Measurements from ENCODE around the gene MSANTD2. TPM values are rescaled to one million over a fixed set of nuclear protein-coding genes. Genes with fewer than 3 reads are reported as not detected.

Gene MSANTD2
- total and polyA plus RNA-seq, 2 donors (not counting 1 experiment from before 2014, with no cell fraction given): 11.1 to 26.8 TPM

DNA sequence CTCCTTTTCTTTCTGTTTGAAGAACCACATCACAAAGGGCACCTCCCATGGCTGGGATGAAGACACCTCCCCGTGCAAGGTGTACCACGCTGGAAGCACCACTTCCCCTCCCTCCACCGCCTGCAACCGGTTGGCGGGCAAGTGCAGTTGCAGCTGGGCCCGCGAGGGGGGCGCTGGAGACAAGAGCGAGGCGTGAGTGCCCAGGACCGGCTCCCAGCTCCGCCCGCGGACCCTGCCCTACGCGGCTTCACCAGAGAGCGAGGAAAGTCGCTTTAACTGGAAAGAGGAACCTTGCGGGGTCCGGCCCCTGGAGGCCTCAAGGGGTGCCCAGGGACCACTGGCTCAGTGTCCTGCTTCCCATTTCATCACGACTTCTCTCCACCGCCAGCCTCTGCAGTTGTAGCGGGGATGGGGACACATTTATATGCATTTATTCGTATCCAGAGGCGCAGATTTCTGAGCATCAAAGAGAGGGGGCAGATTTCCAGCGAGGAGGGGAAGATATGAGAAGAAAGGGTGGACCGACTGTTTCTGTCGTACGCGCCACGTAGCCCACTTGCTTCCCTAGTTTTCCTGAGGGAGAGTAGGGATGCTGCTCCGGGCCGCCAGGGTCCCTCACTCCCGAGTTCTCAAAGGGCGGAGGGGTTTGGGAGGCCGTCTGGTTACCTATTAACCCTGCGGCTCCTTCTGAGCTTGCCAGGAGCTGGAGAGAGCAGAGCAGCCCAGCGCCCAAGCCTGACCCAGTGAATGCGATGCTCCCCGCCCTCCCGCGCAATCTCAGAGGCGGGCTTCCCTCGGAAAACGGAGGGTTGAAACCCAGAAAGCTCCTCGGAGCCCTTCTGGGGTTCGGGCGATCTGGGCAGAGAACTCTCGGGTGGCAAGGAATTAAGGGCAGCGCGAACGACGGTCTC lies 41.6 kb downstream of the MSANTD2 start:
- TF ChIP-seq EZH2 (IDR thresholded peaks at IDR 0.05; ENCODE audit: borderline replicate concordance, insufficient read depth, low read depth, low read length, poor library complexity, severe bottlenecking): no peak
- TF ChIP-seq, protein P1, sequence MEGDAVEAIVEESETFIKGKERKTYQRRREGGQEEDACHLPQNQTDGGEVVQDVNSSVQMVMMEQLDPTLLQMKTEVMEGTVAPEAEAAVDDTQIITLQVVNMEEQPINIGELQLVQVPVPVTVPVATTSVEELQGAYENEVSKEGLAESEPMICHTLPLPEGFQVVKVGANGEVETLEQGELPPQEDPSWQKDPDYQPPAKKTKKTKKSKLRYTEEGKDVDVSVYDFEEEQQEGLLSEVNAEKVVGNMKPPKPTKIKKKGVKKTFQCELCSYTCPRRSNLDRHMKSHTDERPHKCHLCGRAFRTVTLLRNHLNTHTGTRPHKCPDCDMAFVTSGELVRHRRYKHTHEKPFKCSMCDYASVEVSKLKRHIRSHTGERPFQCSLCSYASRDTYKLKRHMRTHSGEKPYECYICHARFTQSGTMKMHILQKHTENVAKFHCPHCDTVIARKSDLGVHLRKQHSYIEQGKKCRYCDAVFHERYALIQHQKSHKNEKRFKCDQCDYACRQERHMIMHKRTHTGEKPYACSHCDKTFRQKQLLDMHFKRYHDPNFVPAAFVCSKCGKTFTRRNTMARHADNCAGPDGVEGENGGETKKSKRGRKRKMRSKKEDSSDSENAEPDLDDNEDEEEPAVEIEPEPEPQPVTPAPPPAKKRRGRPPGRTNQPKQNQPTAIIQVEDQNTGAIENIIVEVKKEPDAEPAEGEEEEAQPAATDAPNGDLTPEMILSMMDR (IDR thresholded peaks at IDR 0.05): peak; percentile 84
- peak; percentile 83 for DNase-seq
- peaks cover 39 to 54% of the 10 kb centered on the region in 2 donors for H3K4me1 ChIP-seq (ENCODE audit: control insufficient read depth in 2 of 2, insufficient read depth in 2 of 2, low read length in 2 of 2)
- H3K27ac ChIP-seq (ENCODE audit: low read length in 2 of 2): peak overlapping the region in 1 of 2 donors; percentile 22
- H3K4me1 Mint-ChIP-seq: peaks cover 39% of the 10 kb centered on the region
- POLR2A ChIA-PET: interaction anchor here (0.8 to 1.3 kb wide), 2 partner anchors 12 to 85 kb away, joined by 4 to 9 read pairs; partner anchors contain the start of genes SIAE and SPA17
- peaks cover 32% of the 10 kb centered on the region for H3K79me2 ChIP-seq (ENCODE audit: control insufficient read depth, insufficient read depth, low read length)
- H3K4me3 Mint-ChIP-seq: peak overlapping the region; percentile 81
- intact Hi-C loops (cut with micrococcal nuclease): loop anchor here (1.0 kb wide), 1 partner anchor 11 kb away; no protein-coding TSS in a partner anchor
- H3K4me3 ChIP-seq (ENCODE audit: control extremely low read depth in 1 of 5, extremely low read depth in 1 of 5, insufficient read depth in 1 of 5, low read depth in 2 of 5, low read length in 4 of 5): peak overlapping the region in 4 of 5 experiments; percentile 27 to 81 (median 43)
- peaks cover 11% of the 10 kb centered on the region for H3K27me3 Mint-ChIP-seq
- H4K20me1 ChIP-seq (ENCODE audit: control insufficient read depth, insufficient read depth, low read length, poor library complexity, severe bottlenecking): peaks cover 6% of the 10 kb centered on the region
- peak overlapping the region; percentile 99 for H3K4me2 ChIP-seq (replicated peaks; ENCODE audit: low read depth, low read length, poor library complexity, severe bottlenecking)
- no peak overlapping the region for H3K27ac Mint-ChIP-seq
- peaks cover 0 to 22% (median 10%) of the 10 kb centered on the region in 4 experiments for H3K27me3 ChIP-seq (replicated peaks in 1 of 4; ENCODE audit: control extremely low read depth in 1 of 4, control insufficient read depth in 3 of 4, insufficient read depth in 4 of 4, low read length in 3 of 4)
- H2AFZ ChIP-seq (ENCODE audit: insufficient read depth, low read depth, low read length, poor library complexity, severe bottlenecking): peak overlapping the region; percentile 71
- peak overlapping the region; percentile 24 for H3K9ac ChIP-seq (ENCODE audit: low read length)
- H3K36me3 ChIP-seq (replicated peaks in 1 of 2; ENCODE audit: control extremely low read depth in 1 of 2, control insufficient read depth in 1 of 2, extremely low read depth in 1 of 2, insufficient read depth in 2 of 2, low read length in 1 of 2): no peaks in the 10 kb centered on the region
- no peaks in the 10 kb centered on the region for H3K9me3 Mint-ChIP-seq (ENCODE audit: insufficient read depth)
- ATAC-seq (ENCODE audit: low read depth): peak; percentile 67
- CTCF ChIA-PET: interaction anchor here (0.7 to 11.1 kb wide), 12 partner anchors 9 to 118 kb away, joined by 3 to 153 read pairs (median 6); partner anchors contain the start of genes MSANTD2, SIAE, SPA17 and VSIG2
- WGBS (ENCODE audit: insufficient coverage): 28% methylated on average over 48 of the region's 53 CpGs
- peaks cover 0 to 3% (median 0%) of the 10 kb centered on the region in 3 donors for H3K9me3 ChIP-seq (ENCODE audit: control extremely low read depth in 1 of 3, control insufficient read depth in 2 of 3, insufficient read depth in 1 of 3, low read length in 2 of 3)

All from B cell (primary cell).